ENCODE results near the gene SHROOM2. TPM values are rescaled to one million over a fixed set of nuclear protein-coding genes. Genes with fewer than 3 reads are reported as not detected.

The SHROOM2 gene
- total RNA-seq, 1 experiment from 2014 or later: 13.9 TPM

- no peaks in the 10 kb centered on the region for H3K79me1 ChIP-seq (ENCODE audit: insufficient read depth, low read depth, low read length, poor library complexity, severe bottlenecking)
- no peak overlapping the region for H3K27ac Mint-ChIP-seq
- no peaks in the 10 kb centered on the region for H4K20me1 ChIP-seq (ENCODE audit: control insufficient read depth, insufficient read depth, insufficient read length)
- H3K27me3 ChIP-seq (ENCODE audit: insufficient read depth, low read length): no peaks in the 10 kb centered on the region
- no peak overlapping the region for H3K4me2 ChIP-seq (ENCODE audit: insufficient read depth, insufficient read length, low read length)
- WGBS (ENCODE audit: extremely low coverage, insufficient read length, low lambda C conversion rate): no CpG with 5 or more reads among the region's 11 CpGs
- no peak overlapping the region for H3K9ac ChIP-seq (ENCODE audit: extremely low read depth, insufficient read length, low read length)
- no peak overlapping the region for H3K18ac ChIP-seq (ENCODE audit: insufficient read length, low read depth, low read length)
- H3K56ac ChIP-seq (ENCODE audit: insufficient read length, low read depth, low read length): no peak overlapping the region
- no peak overlapping the region for H2AFZ ChIP-seq (ENCODE audit: low read length)
- H2BK20ac ChIP-seq (ENCODE audit: low read depth, low read length, poor library complexity, severe bottlenecking): no peak overlapping the region
- no peak overlapping the region for H4K91ac ChIP-seq (ENCODE audit: insufficient read length, low read depth, low read length)
- H4K5ac ChIP-seq (ENCODE audit: insufficient read length, low read depth, low read length): no peak overlapping the region
- H3K23ac ChIP-seq (ENCODE audit: insufficient read length, low read depth, low read length): no peak overlapping the region
- H3K4me1 Mint-ChIP-seq: peaks cover 9 to 11% of the 10 kb centered on the region in 2 experiments
- TF ChIP-seq CTCF (conservative IDR thresholded peaks at IDR 0.05): no peak
- H2BK120ac ChIP-seq (ENCODE audit: low read depth, low read length, poor library complexity, severe bottlenecking): no peak overlapping the region
- no peak overlapping the region for H3K14ac ChIP-seq (ENCODE audit: insufficient read depth, low read length)
- no peak overlapping the region for H2BK12ac ChIP-seq (ENCODE audit: insufficient read length, low read depth, low read length)
- no peak overlapping the region for H2BK5ac ChIP-seq (ENCODE audit: insufficient read length, low read length)
- peaks cover 7 to 10% (median 9%) of the 10 kb centered on the region in 3 experiments; a peak in 6 of 7 replicates for H3K36me3 Mint-ChIP-seq (ENCODE audit: insufficient read depth in 1 of 3, low read depth in 3 of 3)
- no peak overlapping the region for H2AK5ac ChIP-seq (ENCODE audit: insufficient read length, low read length)
- DNase-seq: no peak
- no peak overlapping the region for H3T11ph ChIP-seq (ENCODE audit: low read length)
- no peak overlapping the region for H2BK15ac ChIP-seq (ENCODE audit: low read depth, low read length)
- no peaks in the 10 kb centered on the region for H3K79me2 ChIP-seq (ENCODE audit: insufficient read depth, low read length)
- no peak overlapping the region for H3K4me3 Mint-ChIP-seq
- 0 out of 2 replicates have a peak, but pooled peaks cover 2% of the 10 kb centered on the region for H3K4me1 ChIP-seq (ENCODE audit: insufficient read depth, low read length)
- no peaks in the 10 kb centered on the region; the same call in 1 of the 2 replicates for H3K27me3 Mint-ChIP-seq (ENCODE audit: low read depth)
- no peaks in the 10 kb centered on the region for H3K23me2 ChIP-seq (ENCODE audit: insufficient read length, low read depth, low read length, poor library complexity, severe bottlenecking)
- H4K8ac ChIP-seq (replicated peaks; ENCODE audit: insufficient read length, low read depth, low read length): no peak overlapping the region
- no peak overlapping the region for H3K4ac ChIP-seq (ENCODE audit: low read depth, low read length)
- peaks cover 17 to 45% of the 10 kb centered on the region in 2 experiments for H3K9me3 Mint-ChIP-seq
- no peaks in the 10 kb centered on the region for H3K9me3 ChIP-seq (ENCODE audit: control insufficient read depth, low read depth, low read length)
- H3K27ac ChIP-seq (ENCODE audit: insufficient read length, low read depth, low read length): no peak overlapping the region
Observed at GRCh38 chrX:9749146-9749692, 37.0 kb upstream of the SHROOM2 start.
